GM12878 (cell line): ENCODE data around the gene EEF2. TPM values are rescaled to one million over a fixed set of nuclear protein-coding genes. Genes with fewer than 3 reads are reported as not detected.

Experiments
- ATAC-seq: fragments of 200-7000 bp; cut with Tn5 transposase; 3 replicates; pipeline ENCODE4 v1.9.1; 2020; ENCODE audit warnings: mild to moderate bottlenecking, moderate library complexity
- BruUV-seq: library from RNA; stranded (reverse); fragments of 400-500 nt; replicated peaks from 2 replicates; lab custom pipeline; 2021; lab: Mats Ljungman, UMichigan
- CTCF ChIA-PET: fragments of 300-600 bp; sonication (Branson Sonifier 250); formaldehyde crosslinking; extraction: SDS; loops from one replicate; lab custom pipeline; 2021; ENCODE audit warnings: inconsistent platforms; lab: Yijun Ruan, JAX
- POLR2A ChIA-PET: fragments of 350-600 bp; formaldehyde crosslinking; extraction: SDS; loops from one replicate; lab custom pipeline; 2021; ENCODE audit warnings: inconsistent platforms; lab: Charles Lee
- RAD21 ChIA-PET: fragments of 300-600 bp; sonication (Branson Sonifier 250); formaldehyde crosslinking; loops from one replicate; lab custom pipeline; 2023; ENCODE audit warnings: antibody characterized with exemption; ENCODE audit not compliant: unreplicated experiment; lab: Charles Lee
- SMC1A ChIA-PET: fragments of 300-600 bp; sonication (Branson Sonifier 250); formaldehyde crosslinking; loops from one replicate; lab custom pipeline; 2023; ENCODE audit not compliant: unreplicated experiment, uncharacterized antibody; lab: Charles Lee
- DNase-seq: peaks from one replicate; pipeline ENCODE4 v3.0.0-alpha.2; 2011; ENCODE audit warnings: low read depth, low spot score
- FAIRE-seq: peaks from 3 replicates; lab custom pipeline; 2011; peaks lifted over from hg19 to GRCh38; lab: Jason Lieb, UNC
- H2AFZ ChIP-seq: 2 replicates; pipeline ENCODE4 v1.6.0; 2011; ENCODE audit warnings: low read depth, low read length, control low read depth; ENCODE audit not compliant: control insufficient read depth
- H3K27ac ChIP-seq: 2 replicates; pipeline ENCODE4 v1.5.1; 2011; ENCODE audit warnings: control low read depth; ENCODE audit not compliant: control insufficient read depth, insufficient read depth
- H3K27me3 ChIP-seq, 2 experiments: replicated peaks in 1 of 2; 2 replicates each; pipeline versions ENCODE4 v1.6.0 to v1.6.1; 2011; ENCODE audit warnings: low read length in 1 of 2; ENCODE audit not compliant: control insufficient read depth in 2 of 2, insufficient read depth in 2 of 2
- H3K36me3 ChIP-seq, 2 experiments: 2 replicates each; pipeline ENCODE4 v1.5.1; 2011; ENCODE audit warnings: low read length in 1 of 2; ENCODE audit not compliant: control insufficient read depth in 2 of 2, insufficient read depth in 2 of 2
- H3K4me1 ChIP-seq: 2 replicates; pipeline ENCODE4 v1.6.1; 2011; ENCODE audit warnings: mild to moderate bottlenecking, low read length, moderate library complexity, mixed read lengths; ENCODE audit not compliant: control insufficient read depth, insufficient read depth
- H3K4me2 ChIP-seq: 2 replicates; pipeline ENCODE4 v1.6.0; 2011; ENCODE audit warnings: control low read depth; ENCODE audit not compliant: control insufficient read depth, insufficient read depth
- H3K4me3 ChIP-seq: fragments of 200-600 bp; sonication (generic); 2 replicates; pipeline ENCODE4 v1.5.1; 2016
- H3K79me2 ChIP-seq: 2 replicates; pipeline ENCODE4 v1.6.0; 2011; ENCODE audit warnings: low read length; ENCODE audit not compliant: control insufficient read depth, insufficient read depth
- H3K9ac ChIP-seq: 2 replicates; pipeline ENCODE4 v1.8.0; 2011; ENCODE audit warnings: low read length, control low read depth, mixed read lengths; ENCODE audit not compliant: control insufficient read depth, insufficient read depth
- H3K9me3 ChIP-seq: replicated peaks from 3 replicates; pipeline ENCODE4 v1.5.1; 2011; ENCODE audit warnings: mild to moderate bottlenecking, low read length; ENCODE audit not compliant: control insufficient read depth, insufficient read depth
- H4K20me1 ChIP-seq: 2 replicates; pipeline ENCODE4 v1.6.0; 2011; ENCODE audit not compliant: control insufficient read depth, insufficient read depth
- CBX5 ChIP-seq: sonication (generic); IDR thresholded peaks from 2 replicates; pipeline ENCODE4 v1.6.1; 2016; ENCODE audit warnings: low read depth, moderate library complexity, mild to moderate bottlenecking, inconsistent platforms
- KDM1A ChIP-seq: fragments of 200-600 bp; sonication (generic); IDR thresholded peaks from 2 replicates; pipeline ENCODE4 v1.6.1; 2016; ENCODE audit warnings: borderline replicate concordance
- POLR2A ChIP-seq: IDR thresholded peaks from 2 replicates; pipeline ENCODE4 v1.6.1; 2011; ENCODE audit warnings: low read depth, mild to moderate bottlenecking, low read length
- PRDM15 ChIP-seq: fragments of 450-650 bp; formaldehyde crosslinking; IDR thresholded peaks from 2 replicates; pipeline ENCODE4 v1.4.0; 2020; ENCODE audit warnings: mild to moderate bottlenecking, moderate library complexity
- SMARCA5 ChIP-seq: fragments of 450-650 bp; IDR thresholded peaks from 2 replicates; pipeline ENCODE4 v1.6.1; 2017; ENCODE audit warnings: mild to moderate bottlenecking
- WGBS: methylation state at CpG from one replicate; pipeline ENCODE4 v1.1.6; 2016; ENCODE audit warnings: low lambda C conversion rate; ENCODE audit not compliant: insufficient replicate concordance, insufficient coverage; ENCODE audit errors: missing lambda C conversion rate; 5-methylcytosine and 5-hydroxymethylcytosine counted together
- in situ Hi-C: fragments of 300-500 bp; cut with MboI; formaldehyde crosslinking; loops from 9 replicates; pipeline ENCODE4 v1.14.3; 2018; ENCODE audit warnings: mixed read lengths
- intact Hi-C: fragments of 100-400 bp; cut with micrococcal nuclease; formaldehyde crosslinking; loops from one replicate; pipeline ENCODE4 v1.14.2; 2022; ENCODE audit not compliant: unreplicated experiment
- polyA plus RNA-seq, 11 experiments: library from polyadenylated mRNA; depleted of rRNA in 4 of 11; unstranded in 6 of 11; stranded (reverse) in 5 of 11; fragments of >200 nt; fragmentation: Nextera tagmentation in 4 of 11; fragmentation: Illumina TruSeq in 1 of 11; extraction: Ambion mirVana in 4 of 11; extraction: Trizol in 1 of 11; gene quantifications; 1 replicate in 1 of 11; 2 replicates in 10 of 11; pipeline versions ENCODE4 v1.2.1 to v1.2.3, GENCODE V29; 2011 to 2016; ENCODE audit warnings: inconsistent platforms in 2 of 11, missing spikeins in 2 of 11, low read depth in 1 of 11
- total RNA-seq, 4 experiments: library from RNA; depleted of rRNA in 3 of 4; stranded (reverse); fragments of >200 nt in 3 of 4; fragmentation: Illumina TruSeq in 1 of 4; extraction: Trizol in 1 of 4; gene quantifications; 2 replicates each; pipeline versions ENCODE4 v1.2.1 to v1.2.3, GENCODE V29; 2013 to 2021
- TF ChIP-seq, protein P1 (sequence below): IDR thresholded peaks from 2 replicates; pipeline ENCODE4 v1.6.1; 2012; ENCODE audit warnings: low read depth, low read length, improper control_type of control experiment

Gene EEF2
- total and polyA plus RNA-seq, 10 of the 15 experiments (the other 5 are each of a cell fraction or from before 2014, with no cell fraction given) = 280 to 3,491 (median 1,305) TPM

DNA sequence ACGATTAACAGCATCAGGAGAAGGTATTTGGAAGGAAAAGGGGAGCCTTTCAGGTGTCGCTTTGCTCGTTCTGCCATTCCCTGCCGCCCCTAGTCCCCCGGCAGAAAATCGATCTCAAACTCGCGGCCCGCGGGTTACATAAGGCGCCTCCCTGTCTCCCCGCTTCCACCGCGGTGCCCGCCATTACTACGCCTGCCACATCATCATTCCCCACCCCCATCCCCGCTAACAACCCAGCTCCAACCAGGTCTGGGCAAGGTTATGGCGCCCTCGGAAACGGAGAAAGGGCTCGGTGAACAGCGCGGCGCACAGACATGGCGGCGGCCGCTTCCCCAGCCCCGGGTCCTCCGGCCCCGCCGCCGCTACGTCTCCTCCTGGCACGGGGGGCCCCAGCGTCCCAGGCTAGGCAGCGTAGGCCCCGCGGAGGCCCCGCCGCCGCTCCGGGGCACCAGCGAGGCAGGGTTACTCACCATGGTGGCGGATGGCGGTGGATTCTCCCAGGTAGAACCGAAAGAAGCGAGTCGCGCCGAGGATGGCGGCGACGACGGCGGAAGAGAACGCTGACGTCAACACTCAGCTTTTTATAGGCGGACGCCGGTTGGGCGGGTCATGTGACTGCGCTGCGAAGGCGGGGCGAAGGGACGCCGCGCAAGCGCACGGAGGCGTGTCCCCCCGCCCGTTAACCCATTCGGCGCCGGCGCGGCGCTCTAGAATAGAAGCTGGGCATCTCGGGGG, at the start of gene EEF2 (continued):
- TF ChIP-seq PRDM15 (CRISPR knock-in tag) = peak; percentile 47; the same call in 1 of the 2 replicates

DNA sequence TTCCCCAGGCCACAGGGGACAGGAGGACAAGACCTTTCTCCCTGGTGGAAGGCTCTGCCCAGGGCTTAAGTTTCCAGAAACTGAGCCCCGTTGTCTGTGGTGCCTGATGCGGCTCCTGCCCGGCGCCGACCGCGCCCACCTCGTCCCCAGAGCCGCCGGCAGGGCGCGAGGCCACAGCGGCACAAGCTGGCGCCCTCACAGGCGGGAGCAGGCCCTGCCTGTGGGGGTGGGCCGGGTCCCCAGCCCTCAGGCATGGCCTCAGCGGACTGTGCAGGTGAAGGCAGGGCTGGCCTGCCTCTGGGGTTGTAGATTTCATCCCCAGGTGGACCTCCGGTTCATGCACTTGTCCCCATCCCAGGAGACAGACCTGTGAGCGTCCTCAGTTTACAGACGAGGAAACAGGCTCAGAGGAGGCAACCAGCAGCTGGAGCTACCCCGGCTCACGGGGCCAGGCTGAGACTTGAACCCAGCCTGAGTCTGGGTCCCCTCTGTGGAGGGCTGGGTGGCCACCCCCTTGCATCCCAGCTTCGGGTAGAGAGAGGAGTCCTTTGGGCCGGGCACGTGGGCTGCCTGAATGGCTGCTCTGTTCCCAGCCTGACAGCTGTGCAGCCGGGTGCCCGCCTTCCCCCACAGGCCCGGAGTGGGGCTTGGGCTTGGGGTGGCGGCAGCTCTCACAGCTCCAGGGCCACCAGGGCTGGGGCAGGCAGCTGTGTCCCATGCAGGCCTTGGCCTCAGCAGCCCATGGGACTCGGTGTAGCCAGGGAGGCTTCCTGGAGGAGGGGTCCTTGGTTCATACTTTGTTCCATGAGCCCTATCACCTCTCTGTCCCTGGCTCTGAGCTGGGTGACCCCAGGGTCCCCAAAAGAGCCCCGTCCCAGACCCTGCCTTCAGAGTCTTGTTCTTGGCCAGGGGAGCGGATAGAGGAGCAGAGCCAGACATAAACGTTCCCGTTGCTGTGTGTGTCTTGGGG, 49.1 kb upstream of the EEF2 start:
- H3K9ac ChIP-seq = no peak overlapping the region
- no peak overlapping the region for H3K27ac ChIP-seq
- BruUV-seq = no TSS peak

More for the DNA sequence above, 49.1 kb upstream of the EEF2 start:
- FAIRE-seq (no peak), DNase-seq (no peak), ATAC-seq (no peak; the same call in 2 of the 3 replicates)
- no peaks in the 10 kb centered on the region for H3K4me1 ChIP-seq
- ChIA-PET POLR2A (no interaction called here), RAD21 (no interaction called here), SMC1A (no interaction called here), CTCF (no interaction called here)
- H3K9me3 ChIP-seq = peaks cover 4% of the 10 kb centered on the region; the same call in 2 of the 3 replicates
- no peaks in the 10 kb centered on the region for H4K20me1 ChIP-seq
- in situ Hi-C loops (no loop called here), intact Hi-C loops (no loop called here)
- 90% methylated on average over 34 of the region's 34 CpGs for WGBS
- peaks cover 6 to 12% of the 10 kb centered on the region in 2 experiments; a peak in 3 of 4 replicates for H3K36me3 ChIP-seq
- no peaks in the 10 kb centered on the region for H3K27me3 ChIP-seq
- no peak overlapping the region for H3K4me3 ChIP-seq
- TF ChIP-seq, protein P1, sequence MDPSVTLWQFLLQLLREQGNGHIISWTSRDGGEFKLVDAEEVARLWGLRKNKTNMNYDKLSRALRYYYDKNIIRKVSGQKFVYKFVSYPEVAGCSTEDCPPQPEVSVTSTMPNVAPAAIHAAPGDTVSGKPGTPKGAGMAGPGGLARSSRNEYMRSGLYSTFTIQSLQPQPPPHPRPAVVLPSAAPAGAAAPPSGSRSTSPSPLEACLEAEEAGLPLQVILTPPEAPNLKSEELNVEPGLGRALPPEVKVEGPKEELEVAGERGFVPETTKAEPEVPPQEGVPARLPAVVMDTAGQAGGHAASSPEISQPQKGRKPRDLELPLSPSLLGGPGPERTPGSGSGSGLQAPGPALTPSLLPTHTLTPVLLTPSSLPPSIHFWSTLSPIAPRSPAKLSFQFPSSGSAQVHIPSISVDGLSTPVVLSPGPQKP = no peak
- TF ChIP-seq POLR2A (peak; percentile 53), SMARCA5 (no peak), CBX5 (no peak), KDM1A (no peak)
- H3K4me2 ChIP-seq = no peak overlapping the region
- H3K79me2 ChIP-seq = no peaks in the 10 kb centered on the region
- H2AFZ ChIP-seq = no peak overlapping the region
